Stimulated activated CD4-positive, alpha-beta T cell treated with anti-CD3 and anti-CD28 coated beads, Interleukin-12 subunit alpha, Interleukin-12 subunit beta, amount 100 ng/mL, for 48 hours (primary cell): ENCODE measurements around the gene SLC25A6.
"Not testable (repeated sequence)": the region's sequence is repeated elsewhere in the genome, so short reads cannot be mapped to it uniquely, and the experiment has no call there.

Experiments
- DNase-seq, 3 donors: peaks; one replicate each; pipeline ENCODE4 v3.0.0-alpha.2; 2020; ENCODE audit warnings: low read depth in 2 of 3, low spot score in 1 of 3

SLC25A6 gene

GRCh38 chrX:1391707-1392375 lies at the start of gene SLC25A6:
SLC25A6 (minus strand) TSS chrX:1392113; CDS start chrX:1392009, 104 bp downstream.
- peak; percentile 98 to 100 (median 99) for DNase-seq

GRCh38 chrX:1440506-1440905 lies 48.6 kb upstream of the SLC25A6 start:
- no peak for DNase-seq

- DNase-seq: no peak
Observed at GRCh38 chrX:1435241-1435895, 43.5 kb upstream of the SLC25A6 start.

- DNase-seq: no peak
Observed at GRCh38 chrX:1434871-1435240, 42.9 kb upstream of the SLC25A6 start.

- no peak for DNase-seq
Observed at GRCh38 chrX:1433646-1434357, 41.9 kb upstream of the SLC25A6 start.

- no peak for DNase-seq
Observed at GRCh38 chrX:1430451-1430850, 38.5 kb upstream of the SLC25A6 start.

GRCh38 chrX:1427756-1428155 lies 35.8 kb upstream of the SLC25A6 start:
- DNase-seq: no peak

- DNase-seq: not testable (repeated sequence)
Observed at GRCh38 chrX:1426321-1426720, 34.4 kb upstream of the SLC25A6 start.

GRCh38 chrX:1425381-1425780 lies 33.5 kb upstream of the SLC25A6 start:
- no peak for DNase-seq

GRCh38 chrX:1424147-1424851 lies 32.4 kb upstream of the SLC25A6 start:
- DNase-seq: no peak

GRCh38 chrX:1423215-1423614 lies 31.3 kb upstream of the SLC25A6 start:
- no peak for DNase-seq

GRCh38 chrX:1422135-1422465 lies 30.2 kb upstream of the SLC25A6 start:
- no peak for DNase-seq

- no peak for DNase-seq
Observed at GRCh38 chrX:1421433-1422134, 29.7 kb upstream of the SLC25A6 start.

- DNase-seq: no peak
Observed at GRCh38 chrX:1420371-1420770, 28.5 kb upstream of the SLC25A6 start.

- DNase-seq: no peak
Observed at GRCh38 chrX:1419545-1420355, 27.8 kb upstream of the SLC25A6 start.

- no peak for DNase-seq
Observed at GRCh38 chrX:1418901-1419544, 27.1 kb upstream of the SLC25A6 start.

- no peak for DNase-seq
Observed at GRCh38 chrX:1417921-1418771, 26.2 kb upstream of the SLC25A6 start.

GRCh38 chrX:1416965-1417760 lies 25.2 kb upstream of the SLC25A6 start:
- no peak for DNase-seq
